HCT116 (cell line): ENCODE results near the gene P2RY4. TPM values are rescaled to one million over a fixed set of nuclear protein-coding genes. Genes with fewer than 3 reads are reported as not detected.

ENCODE experiments used
- ATAC-seq: fragments of 200-7000 bp; cut with Tn5 transposase; 2 replicates; pipeline ENCODE4 v1.9.1; 2020; ENCODE audit warnings: mild to moderate bottlenecking, moderate library complexity
- BruUV-seq: library from RNA; stranded (reverse); fragments of 400-500 nt; replicated peaks from 2 replicates; lab custom pipeline; 2021; lab: Mats Ljungman, UMichigan
- CTCF ChIA-PET: fragments of 300-600 bp; sonication (Branson Sonifier 250); formaldehyde crosslinking; loops from one replicate; lab custom pipeline; 2021; ENCODE audit warnings: antibody characterized with exemption; lab: Charles Lee
- POLR2A ChIA-PET: fragments of 300-600, 350-600 bp; sonication (Branson Sonifier 250); formaldehyde crosslinking; loops from one replicate; lab custom pipeline; 2021; ENCODE audit warnings: antibody characterized with exemption; lab: Charles Lee
- RAD21 ChIA-PET, 2 experiments: fragments of 300-600 bp; sonication (Branson Sonifier 250); formaldehyde crosslinking; loops; one replicate each; lab custom pipeline; 2023; ENCODE audit warnings: low total read pairs in 2 of 2; ENCODE audit not compliant: uncharacterized antibody in 2 of 2, unreplicated experiment in 2 of 2, low non-redundant PET in 1 of 2; lab: Charles Lee
- DNase-seq: peaks from one replicate; pipeline ENCODE4 v3.0.0-alpha.2; 2010; ENCODE audit warnings: low read depth, low spot score
- H2AFZ ChIP-seq: fragments of 200-600 bp; shearing (Covaris generic), sonication (generic); 2 replicates; pipeline ENCODE4 v1.6.1; 2017; ENCODE audit warnings: low read depth, mixed run types, mixed read lengths, antibody characterized with exemption, low read length; ENCODE audit not compliant: poor library complexity, severe bottlenecking
- H3K27ac ChIP-seq: 2 replicates; pipeline ENCODE4 v1.5.1; 2012; ENCODE audit warnings: low read depth, low read length
- H3K27me3 ChIP-seq: fragments of 200-600 bp; sonication (generic); 2 replicates; pipeline ENCODE4 v1.6.1; 2016; ENCODE audit warnings: mixed run types, low read length, mixed read lengths; ENCODE audit not compliant: insufficient read depth
- H3K36me3 ChIP-seq, 2 experiments: fragments of 200-500 bp in 1 of 2; fragments of 200-600 bp in 1 of 2; sonication (Bioruptor generic) in 1 of 2; sonication (generic) in 1 of 2; 2 replicates each; pipeline versions ENCODE4 v1.5.1 to v1.6.1; 2014 to 2016; ENCODE audit warnings: low read length in 2 of 2, inconsistent platforms in 1 of 2, mixed read lengths in 1 of 2, mixed run types in 1 of 2; ENCODE audit not compliant: insufficient read depth in 2 of 2, control insufficient read depth in 1 of 2
- H3K4me1 ChIP-seq, 2 experiments: fragments of 200-600 bp in 1 of 2; sonication (generic) in 1 of 2; 2 replicates each; pipeline versions ENCODE4 v1.5.1 to v1.6.1; 2012 to 2017; ENCODE audit warnings: low read length in 2 of 2, inconsistent platforms in 1 of 2, mild to moderate bottlenecking in 1 of 2, mixed read lengths in 1 of 2, mixed run types in 1 of 2, moderate library complexity in 1 of 2; ENCODE audit not compliant: insufficient read depth in 2 of 2, control insufficient read depth in 1 of 2
- H3K4me2 ChIP-seq: fragments of 200-600 bp; sonication (generic); 2 replicates; pipeline ENCODE4 v1.6.1; 2017; ENCODE audit warnings: mixed run types, low read length, mixed read lengths
- H3K4me3 ChIP-seq, 2 experiments: fragments of 200-600 bp in 1 of 2; sonication (generic) in 1 of 2; replicated peaks in 1 of 2; 2 replicates each; pipeline ENCODE4 v1.5.1; 2011 to 2016; ENCODE audit warnings: low read length in 2 of 2, control low read depth in 1 of 2, low read depth in 1 of 2, mild to moderate bottlenecking in 1 of 2, mixed read lengths in 1 of 2, mixed run types in 1 of 2
- H3K79me2 ChIP-seq: fragments of 200-600 bp; sonication (generic); 2 replicates; pipeline ENCODE4 v1.6.1; 2017; ENCODE audit warnings: mild to moderate bottlenecking, mixed run types, low read length, moderate library complexity, mixed read lengths; ENCODE audit not compliant: insufficient read depth
- H3K9ac ChIP-seq: fragments of 200-600 bp; sonication (generic); 2 replicates; pipeline ENCODE4 v1.6.1; 2016; ENCODE audit warnings: low read length, mixed read lengths
- H3K9me2 ChIP-seq: fragments of 200-600 bp; sonication (generic), shearing (Covaris generic); 2 replicates; pipeline ENCODE4 v1.6.1; 2017; ENCODE audit warnings: mixed run types, mild to moderate bottlenecking, moderate library complexity; ENCODE audit not compliant: insufficient read depth
- H3K9me3 ChIP-seq, 2 experiments: fragments of 200-500 bp in 1 of 2; fragments of 200-600 bp in 1 of 2; sonication (Bioruptor generic) in 1 of 2; sonication (generic) in 1 of 2; 2 replicates each; pipeline ENCODE4 v1.6.1; 2014 to 2017; ENCODE audit warnings: low read length in 2 of 2, mixed read lengths in 2 of 2, inconsistent platforms in 1 of 2, low read depth in 1 of 2, mild to moderate bottlenecking in 1 of 2, mixed run types in 1 of 2, moderate library complexity in 1 of 2; ENCODE audit not compliant: control insufficient read depth in 1 of 2, insufficient read depth in 1 of 2
- H4K20me1 ChIP-seq: fragments of 200-600 bp; sonication (generic), shearing (Covaris generic); 2 replicates; pipeline ENCODE4 v1.6.1; 2017; ENCODE audit warnings: mixed run types, mild to moderate bottlenecking, moderate library complexity; ENCODE audit not compliant: insufficient read depth
- ATF3 ChIP-seq: IDR thresholded peaks from 2 replicates; pipeline ENCODE4 v1.6.1; 2012
- CEBPB ChIP-seq: IDR thresholded peaks from 2 replicates; pipeline ENCODE4 v1.6.1; 2012; ENCODE audit warnings: low read depth
- EGR1 ChIP-seq: IDR thresholded peaks from 2 replicates; pipeline ENCODE4 v1.6.1; 2012; ENCODE audit warnings: low read depth
- ELF1 ChIP-seq: IDR thresholded peaks from 2 replicates; pipeline ENCODE4 v1.6.1; 2012; ENCODE audit warnings: low read depth, borderline replicate concordance
- EZH2 ChIP-seq: fragments of 200-600 bp; sonication (generic); IDR thresholded peaks from 2 replicates; pipeline ENCODE4 v1.6.1; 2017; ENCODE audit warnings: antibody characterized with exemption, mixed run types
- EZH2phosphoT487 ChIP-seq: fragments of 200-600 bp; IDR thresholded peaks from 2 replicates; pipeline ENCODE4 v1.6.1; 2018; ENCODE audit warnings: antibody characterized with exemption, borderline replicate concordance
- FOSL1 ChIP-seq: IDR thresholded peaks from 2 replicates; pipeline ENCODE4 v1.6.1; 2012; ENCODE audit warnings: low read depth
- JUND ChIP-seq: IDR thresholded peaks from 2 replicates; pipeline ENCODE4 v1.6.1; 2012
- MAX ChIP-seq: IDR thresholded peaks from 2 replicates; pipeline ENCODE4 v1.6.1; 2012
- POLR2A ChIP-seq: IDR thresholded peaks from 2 replicates; pipeline ENCODE4 v1.7.0; 2011; ENCODE audit warnings: borderline replicate concordance; ENCODE audit not compliant: insufficient read depth, insufficient read length; ENCODE audit errors: extremely low read depth
- POLR2AphosphoS5 ChIP-seq: IDR thresholded peaks from 2 replicates; pipeline ENCODE4 v1.6.1; 2011; ENCODE audit warnings: mild to moderate bottlenecking, low read depth, low read length, moderate library complexity
- RAD21 ChIP-seq: IDR thresholded peaks from 2 replicates; pipeline ENCODE4 v1.6.1; 2012; ENCODE audit warnings: low read depth, mild to moderate bottlenecking
- SIN3A ChIP-seq: IDR thresholded peaks from 2 replicates; pipeline ENCODE4 v1.6.1; 2012; ENCODE audit warnings: low read depth
- SP1 ChIP-seq: IDR thresholded peaks from 2 replicates; pipeline ENCODE4 v1.6.1; 2012; ENCODE audit warnings: low read depth
- SRF ChIP-seq: IDR thresholded peaks from 2 replicates; pipeline ENCODE4 v1.6.1; 2012; ENCODE audit warnings: low read depth
- TCF7L2 ChIP-seq: IDR thresholded peaks from 2 replicates; pipeline ENCODE4 v1.7.0; 2011; ENCODE audit warnings: borderline replicate concordance, inconsistent platforms; ENCODE audit not compliant: insufficient read depth, insufficient read length; ENCODE audit errors: extremely low read depth
- YY1 ChIP-seq: IDR thresholded peaks from 2 replicates; pipeline ENCODE4 v1.6.1; 2011; ENCODE audit warnings: low read length, low read depth, moderate library complexity, mild to moderate bottlenecking; ENCODE audit not compliant: insufficient replicate concordance; ENCODE audit errors: extremely low read depth
- ZNF274 ChIP-seq: fragments of 200-500 bp; sonication (Bioruptor generic); IDR thresholded peaks from 2 replicates; pipeline ENCODE4 v1.6.1; 2014; ENCODE audit warnings: mild to moderate bottlenecking, low read depth, low read length, inconsistent platforms
- intact Hi-C: fragments of 100-400 bp; cut with micrococcal nuclease; formaldehyde crosslinking; loops from 2 replicates; pipeline ENCODE4 v1.10.0; 2022
- total RNA-seq: library from RNA; stranded (reverse); gene quantifications from one replicate; pipeline ENCODE4 v1.2.1, GENCODE V29; 2021; ENCODE audit not compliant: unreplicated experiment

P2RY4 gene
- total RNA-seq, 1 experiment from 2014 or later = not detected

GRCh38 chrX:70257423-70258288, 2.3 kb downstream of the P2RY4 start:
- RAD21 ChIA-PET = no interaction called here
- no TSS peak for BruUV-seq
- no peak overlapping the region for H3K4me3 ChIP-seq
- no peak overlapping the region for H3K9ac ChIP-seq
- CTCF ChIA-PET = no interaction called here
- no peaks in the 10 kb centered on the region for H3K9me2 ChIP-seq
- H3K4me2 ChIP-seq = no peak overlapping the region
- H2AFZ ChIP-seq = no peak overlapping the region
- H3K27ac ChIP-seq = no peak overlapping the region
- H3K79me2 ChIP-seq = no peaks in the 10 kb centered on the region
- H4K20me1 ChIP-seq = no peaks in the 10 kb centered on the region
- intact Hi-C loops = no loop called here
- POLR2A ChIA-PET = no interaction called here
- ATAC-seq = no peak
- H3K27me3 ChIP-seq = no peaks in the 10 kb centered on the region
- H3K36me3 ChIP-seq = no peaks in the 10 kb centered on the region
- no peak for TF ChIP-seq CEBPB
- no peak for TF ChIP-seq EZH2phosphoT487
- TF ChIP-seq ATF3 = no peak
- TF ChIP-seq EGR1 = no peak
- TF ChIP-seq RAD21 = no peak
- no peak for TF ChIP-seq MAX
- no peak for TF ChIP-seq SIN3A
- no peak for TF ChIP-seq YY1
- TF ChIP-seq SP1 = no peak
- no peak for TF ChIP-seq ZNF274
- TF ChIP-seq SRF = no peak
- no peak for TF ChIP-seq TCF7L2
- TF ChIP-seq POLR2AphosphoS5 = no peak
- TF ChIP-seq ELF1 = no peak
- no peak for TF ChIP-seq EZH2
- no peak for TF ChIP-seq JUND
- TF ChIP-seq FOSL1 = no peak
- no peak for TF ChIP-seq POLR2A
- no peaks in the 10 kb centered on the region for H3K9me3 ChIP-seq
- peaks cover 16 to 41% of the 10 kb centered on the region in 2 experiments for H3K4me1 ChIP-seq
- no peak for DNase-seq
